Measurements from ENCODE around the gene FGFR2.

FGFR2 gene

GRCh38 chr10:121551210-121551885, 46.9 kb downstream of the FGFR2 start:
- no peak for DNase-seq

GRCh38 chr10:121544301-121544869, 53.9 kb downstream of the FGFR2 start:
- no peak for DNase-seq

- no peak for DNase-seq
Observed at GRCh38 chr10:121543545-121543944, 54.7 kb downstream of the FGFR2 start.

- DNase-seq = no peak
Observed at GRCh38 chr10:121541450-121542120, 56.7 kb downstream of the FGFR2 start.

GRCh38 chr10:121540732-121541395, 57.4 kb downstream of the FGFR2 start:
- DNase-seq = no peak

- no peak for DNase-seq
Observed at GRCh38 chr10:121539786-121540185, 58.5 kb downstream of the FGFR2 start.

- DNase-seq = peak; percentile 60
Observed at GRCh38 chr10:121536310-121536913, 61.8 kb downstream of the FGFR2 start.

GRCh38 chr10:121535381-121535780, 62.9 kb downstream of the FGFR2 start:
- DNase-seq = no peak

GRCh38 chr10:121532292-121532864, 65.9 kb downstream of the FGFR2 start:
- no peak for DNase-seq

- DNase-seq = no peak
Observed at GRCh38 chr10:121531830-121532178, 66.4 kb downstream of the FGFR2 start.

GRCh38 chr10:121531076-121531829, 67.0 kb downstream of the FGFR2 start:
- no peak for DNase-seq

GRCh38 chr10:121530481-121531075, 67.7 kb downstream of the FGFR2 start:
- no peak for DNase-seq

GRCh38 chr10:121527690-121528089, 70.6 kb downstream of the FGFR2 start:
- DNase-seq = peak; percentile 66

- DNase-seq = no peak
Observed at GRCh38 chr10:121526801-121527221, 71.4 kb downstream of the FGFR2 start.

- DNase-seq = no peak
Observed at GRCh38 chr10:121526135-121526790, 72.0 kb downstream of the FGFR2 start.

GRCh38 chr10:121525251-121526134, 72.8 kb downstream of the FGFR2 start:
- DNase-seq = no peak

GRCh38 chr10:121524157-121524817, 74.0 kb downstream of the FGFR2 start:
- DNase-seq = peak; percentile 67

- peak; percentile 29 for DNase-seq
Observed at GRCh38 chr10:121522831-121523230, 75.4 kb downstream of the FGFR2 start.

GRCh38 chr10:121521794-121522556, 76.3 kb downstream of the FGFR2 start:
- DNase-seq = no peak
